GM21717 (cell line): ENCODE measurements around the gene GRIN2A.

Source experiments
- ATAC-seq: cut with Tn5 transposase; IDR thresholded peaks from one replicate; pipeline ENCODE4 v1.9.1; 2021; ENCODE audit warnings: mild to moderate bottlenecking, moderate library complexity; ENCODE audit not compliant: unreplicated experiment

Gene GRIN2A

GRCh38 chr16:9703731-9704130 lies 478.5 kb downstream of the GRIN2A start:
- no peak for ATAC-seq
